HepG2 (cell line): ENCODE data around the gene STARD10. TPM values are rescaled to one million over a fixed set of nuclear protein-coding genes. Genes with fewer than 3 reads are reported as not detected.

ENCODE experiments used
- DNMT3B ChIP-seq: conservative IDR thresholded peaks from 2 replicates; pipeline ENCODE4 v1.6.1; 2016; ENCODE audit warnings: missing biosample characterization, control low read depth
- DR1 ChIP-seq: sonication (generic); formaldehyde crosslinking; IDR thresholded peaks from 2 replicates; pipeline ENCODE4 v1.8.0; 2021; ENCODE audit warnings: mild to moderate bottlenecking, missing genetic modification reagents, inconsistent platforms
- KLF11 ChIP-seq: IDR thresholded peaks from 2 replicates; pipeline ENCODE4 v1.6.1; 2016; ENCODE audit warnings: missing compliant biosample characterization
- MAFK ChIP-seq, 2 experiments: IDR thresholded peaks in 1 of 2; conservative IDR thresholded peaks in 1 of 2; 2 replicates each; pipeline ENCODE4 v1.6.1; 2011; ENCODE audit warnings: improper control_type of control experiment in 2 of 2, low read length in 2 of 2
- MXD1 ChIP-seq: sonication (generic); formaldehyde crosslinking; IDR thresholded peaks from 2 replicates; pipeline ENCODE4 v1.4.0; 2020; ENCODE audit warnings: mild to moderate bottlenecking, missing genetic modification reagents
- PAXIP1 ChIP-seq: sonication (generic); formaldehyde crosslinking; conservative IDR thresholded peaks from 2 replicates; pipeline ENCODE4 v1.4.0; 2020; ENCODE audit warnings: mild to moderate bottlenecking, missing genetic modification reagents, moderate library complexity
- SKI ChIP-seq: fragments of 450-650 bp; IDR thresholded peaks from one replicate; pipeline ENCODE4 v1.6.1; 2018; ENCODE audit warnings: mild to moderate bottlenecking; ENCODE audit not compliant: partially characterized antibody
- SP4 ChIP-seq: sonication (generic); formaldehyde crosslinking; IDR thresholded peaks from 2 replicates; pipeline ENCODE4 v1.8.1; 2023; ENCODE audit warnings: mild to moderate bottlenecking, missing genetic modification reagents
- SRSF9 ChIP-seq: fragments of 200-400 bp; formaldehyde crosslinking; IDR thresholded peaks from 2 replicates; pipeline ENCODE4 v1.6.1; 2018; ENCODE audit warnings: borderline replicate concordance, mild to moderate bottlenecking, low read depth, low read length; ENCODE audit not compliant: insufficient read depth, poor library complexity, severe bottlenecking
- TMF1 ChIP-seq: sonication (generic); formaldehyde crosslinking; IDR thresholded peaks from 2 replicates; pipeline ENCODE4 v1.8.1; 2022; ENCODE audit warnings: low read depth, missing genetic modification reagents
- ZFY ChIP-seq: sonication (generic); formaldehyde crosslinking; IDR thresholded peaks from 2 replicates; pipeline ENCODE4 v1.4.0; 2020; ENCODE audit warnings: missing genetic modification reagents
- ZNF383 ChIP-seq: sonication (generic); formaldehyde crosslinking; IDR thresholded peaks from 2 replicates; pipeline ENCODE4 v1.4.0; 2020; ENCODE audit warnings: missing genetic modification reagents, mild to moderate bottlenecking, borderline replicate concordance
- ZNF557 ChIP-seq: sonication (generic); formaldehyde crosslinking; IDR thresholded peaks from 2 replicates; pipeline ENCODE4 v1.4.0; 2020; ENCODE audit warnings: missing genetic modification reagents
- ZNF816 ChIP-seq: sonication (generic); formaldehyde crosslinking; IDR thresholded peaks from 2 replicates; pipeline ENCODE4 v1.8.0; 2022; ENCODE audit warnings: missing genetic modification reagents, mild to moderate bottlenecking, borderline replicate concordance
- ZSCAN22 ChIP-seq: sonication (generic); formaldehyde crosslinking; IDR thresholded peaks from 2 replicates; pipeline ENCODE4 v1.4.0; 2020; ENCODE audit warnings: mild to moderate bottlenecking, missing genetic modification reagents
- polyA plus RNA-seq, 8 experiments: library from polyadenylated mRNA; depleted of rRNA in 3 of 8; stranded (reverse) in 7 of 8; unstranded in 1 of 8; fragments of >200 nt; fragmentation: Illumina TruSeq in 4 of 8; extraction: Trizol in 4 of 8; gene quantifications; 2 replicates each; pipeline versions ENCODE4 v1.2.1 to v1.2.3, GENCODE V29; 2011 to 2016; ENCODE audit warnings: low read depth in 4 of 8, missing spikeins in 1 of 8, mixed read lengths in 1 of 8; ENCODE audit not compliant: insufficient read depth in 1 of 8
- total RNA-seq, 5 experiments: library from RNA; depleted of rRNA; stranded (reverse); fragments of >200 nt; fragmentation: Illumina TruSeq; extraction: Trizol; gene quantifications; 2 replicates each; pipeline ENCODE4 v1.2.3, GENCODE V29; 2016; ENCODE audit warnings: low read depth in 1 of 5
- TF ChIP-seq, protein P1 (sequence below): sonication (generic); formaldehyde crosslinking; IDR thresholded peaks from 2 replicates; pipeline ENCODE4 v1.4.0; 2020; ENCODE audit warnings: mild to moderate bottlenecking, low read depth, missing genetic modification reagents
- TF ChIP-seq, protein P2 (sequence below): sonication (generic); formaldehyde crosslinking; IDR thresholded peaks from 2 replicates; pipeline ENCODE4 v1.4.0; 2020; ENCODE audit warnings: mild to moderate bottlenecking, missing genetic modification reagents
- TF ChIP-seq, protein P3 (sequence below): sonication (generic); formaldehyde crosslinking; IDR thresholded peaks from 2 replicates; pipeline ENCODE4 v1.4.0; 2020; ENCODE audit warnings: missing genetic modification reagents

Gene STARD10
- total and polyA plus RNA-seq, 2 of the 13 experiments (the other 11 are each of a cell fraction or from before 2014, with no cell fraction given) = 260 to 341 TPM

DNA sequence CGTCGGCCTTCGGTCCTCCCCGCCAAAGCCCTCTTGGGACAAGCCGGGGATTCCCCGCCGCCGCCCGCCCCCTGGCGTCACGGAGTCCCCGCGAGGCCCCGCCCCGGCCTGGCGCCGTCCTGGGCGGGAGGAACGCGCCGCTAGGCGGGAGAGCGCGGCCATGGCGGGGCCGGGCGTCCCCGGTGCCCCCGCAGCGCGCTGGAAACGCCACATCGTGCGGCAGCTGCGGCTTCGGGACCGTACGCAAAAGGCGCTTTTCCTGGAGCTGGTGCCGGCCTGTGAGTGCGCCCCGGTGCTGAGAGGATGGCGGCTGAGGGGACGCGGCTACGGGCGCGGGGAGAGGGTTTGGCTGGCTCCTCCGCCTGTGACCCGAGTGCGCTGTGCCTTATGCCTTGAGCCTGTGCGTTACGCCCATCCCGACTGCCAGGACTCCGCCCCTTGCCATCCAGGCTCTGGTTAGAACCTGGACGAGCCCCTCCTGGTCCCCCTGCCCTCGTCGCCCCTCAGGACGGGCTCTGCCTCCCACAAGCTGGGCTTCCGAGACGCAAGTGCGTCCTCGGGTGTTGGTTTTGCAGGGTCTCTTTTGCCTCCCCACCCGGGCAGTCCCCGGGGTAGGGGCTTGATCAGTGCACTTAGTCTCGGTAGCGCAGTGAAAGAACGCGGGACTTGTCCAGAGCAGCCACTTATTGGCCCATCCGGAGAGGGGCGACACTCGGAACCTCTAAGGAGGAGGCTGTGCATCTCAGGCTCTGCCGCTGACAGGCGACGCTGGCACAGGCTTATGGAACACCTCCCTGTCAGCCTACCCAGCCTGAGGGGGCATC lies 20.7 kb upstream of the STARD10 start, which contains the start of gene ATG16L2 (continued):
- TF ChIP-seq PAXIP1 (no peak), SP4 (CRISPR knock-in tag) (peak; percentile 73; the same call in 1 of the 2 replicates), ZFY (CRISPR knock-in tag) (no peak), SRSF9 (no peak), TMF1 (CRISPR knock-in tag) (peak; percentile 25), ZNF816 (CRISPR knock-in tag) (no peak), ZSCAN22 (CRISPR knock-in tag) (no peak), DR1 (CRISPR knock-in tag) (0 out of 2 replicates have a peak, but pooled peaks have one; percentile 30), ZNF557 (CRISPR knock-in tag) (no peak), MXD1 (0 out of 2 replicates have a peak, but pooled peaks have one; percentile 17), DNMT3B (CRISPR knock-in tag) (no peak), KLF11 (CRISPR knock-in tag) (no peak), ZNF383 (CRISPR knock-in tag) (no peak), SKI (peak; percentile 7), MAFK (conservative IDR thresholded peaks at IDR 0.05 in 1 of 2, IDR thresholded peaks at IDR 0.05 in 1 of 2; ENCODE audit: low read length in 2 of 2) (no peak)
- TF ChIP-seq, protein P1, sequence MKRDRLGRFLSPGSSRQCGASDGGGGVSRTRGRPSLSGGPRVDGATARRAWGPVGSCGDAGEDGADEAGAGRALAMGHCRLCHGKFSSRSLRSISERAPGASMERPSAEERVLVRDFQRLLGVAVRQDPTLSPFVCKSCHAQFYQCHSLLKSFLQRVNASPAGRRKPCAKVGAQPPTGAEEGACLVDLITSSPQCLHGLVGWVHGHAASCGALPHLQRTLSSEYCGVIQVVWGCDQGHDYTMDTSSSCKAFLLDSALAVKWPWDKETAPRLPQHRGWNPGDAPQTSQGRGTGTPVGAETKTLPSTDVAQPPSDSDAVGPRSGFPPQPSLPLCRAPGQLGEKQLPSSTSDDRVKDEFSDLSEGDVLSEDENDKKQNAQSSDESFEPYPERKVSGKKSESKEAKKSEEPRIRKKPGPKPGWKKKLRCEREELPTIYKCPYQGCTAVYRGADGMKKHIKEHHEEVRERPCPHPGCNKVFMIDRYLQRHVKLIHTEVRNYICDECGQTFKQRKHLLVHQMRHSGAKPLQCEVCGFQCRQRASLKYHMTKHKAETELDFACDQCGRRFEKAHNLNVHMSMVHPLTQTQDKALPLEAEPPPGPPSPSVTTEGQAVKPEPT (CRISPR knock-in tag) = peak; percentile 59; the same call in 1 of the 2 replicates
- TF ChIP-seq, protein P2, sequence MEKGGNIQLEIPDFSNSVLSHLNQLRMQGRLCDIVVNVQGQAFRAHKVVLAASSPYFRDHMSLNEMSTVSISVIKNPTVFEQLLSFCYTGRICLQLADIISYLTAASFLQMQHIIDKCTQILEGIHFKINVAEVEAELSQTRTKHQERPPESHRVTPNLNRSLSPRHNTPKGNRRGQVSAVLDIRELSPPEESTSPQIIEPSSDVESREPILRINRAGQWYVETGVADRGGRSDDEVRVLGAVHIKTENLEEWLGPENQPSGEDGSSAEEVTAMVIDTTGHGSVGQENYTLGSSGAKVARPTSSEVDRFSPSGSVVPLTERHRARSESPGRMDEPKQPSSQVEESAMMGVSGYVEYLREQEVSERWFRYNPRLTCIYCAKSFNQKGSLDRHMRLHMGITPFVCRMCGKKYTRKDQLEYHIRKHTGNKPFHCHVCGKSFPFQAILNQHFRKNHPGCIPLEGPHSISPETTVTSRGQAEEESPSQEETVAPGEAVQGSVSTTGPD = no peak
- TF ChIP-seq, protein P3, sequence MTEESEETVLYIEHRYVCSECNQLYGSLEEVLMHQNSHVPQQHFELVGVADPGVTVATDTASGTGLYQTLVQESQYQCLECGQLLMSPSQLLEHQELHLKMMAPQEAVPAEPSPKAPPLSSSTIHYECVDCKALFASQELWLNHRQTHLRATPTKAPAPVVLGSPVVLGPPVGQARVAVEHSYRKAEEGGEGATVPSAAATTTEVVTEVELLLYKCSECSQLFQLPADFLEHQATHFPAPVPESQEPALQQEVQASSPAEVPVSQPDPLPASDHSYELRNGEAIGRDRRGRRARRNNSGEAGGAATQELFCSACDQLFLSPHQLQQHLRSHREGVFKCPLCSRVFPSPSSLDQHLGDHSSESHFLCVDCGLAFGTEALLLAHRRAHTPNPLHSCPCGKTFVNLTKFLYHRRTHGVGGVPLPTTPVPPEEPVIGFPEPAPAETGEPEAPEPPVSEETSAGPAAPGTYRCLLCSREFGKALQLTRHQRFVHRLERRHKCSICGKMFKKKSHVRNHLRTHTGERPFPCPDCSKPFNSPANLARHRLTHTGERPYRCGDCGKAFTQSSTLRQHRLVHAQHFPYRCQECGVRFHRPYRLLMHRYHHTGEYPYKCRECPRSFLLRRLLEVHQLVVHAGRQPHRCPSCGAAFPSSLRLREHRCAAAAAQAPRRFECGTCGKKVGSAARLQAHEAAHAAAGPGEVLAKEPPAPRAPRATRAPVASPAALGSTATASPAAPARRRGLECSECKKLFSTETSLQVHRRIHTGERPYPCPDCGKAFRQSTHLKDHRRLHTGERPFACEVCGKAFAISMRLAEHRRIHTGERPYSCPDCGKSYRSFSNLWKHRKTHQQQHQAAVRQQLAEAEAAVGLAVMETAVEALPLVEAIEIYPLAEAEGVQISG (CRISPR knock-in tag) = peak; percentile 10; the same call in 1 of the 2 replicates
